Neural progenitor cell (in vitro differentiated cells): ENCODE data around the gene RAC2.

Experiments used
- CTCF ChIP-seq: fragments of 200-600 bp; sonication (generic); IDR thresholded peaks from 2 replicates; pipeline ENCODE4 v1.5.1; 2017; ENCODE audit warnings: antibody characterized with exemption, mild to moderate bottlenecking
- EZH2 ChIP-seq: fragments of 200-600 bp; sonication (generic); IDR thresholded peaks from 2 replicates; pipeline ENCODE4 v1.6.1; 2017; ENCODE audit warnings: antibody characterized with exemption, mild to moderate bottlenecking, moderate library complexity

- TF ChIP-seq EZH2 (no peak), CTCF (no peak)
Measured at GRCh38 chr22:37244922-37245722, 1.1 kb upstream of the RAC2 start.
